Activated naive CD8-positive, alpha-beta T cell treated with anti-CD3 and anti-CD28 coated beads, Interleukin-2, amount 10 ng/mL, durations not matched to agents 7 days and 5 days (primary cell): Measurements from ENCODE around the gene OR11H6. TPM values are rescaled to one million over a fixed set of nuclear protein-coding genes. Genes with fewer than 3 reads are reported as not detected.
"Not testable (repeated sequence)": the region's sequence is repeated elsewhere in the genome, so short reads cannot be mapped to it uniquely, and the experiment has no call there.

Source experiments
- ATAC-seq: fragments of 150-1000 bp; cut with Tn5 transposase; one replicate; pipeline ENCODE4 v1.10.0; 2021; ENCODE audit warnings: low read depth, moderate library complexity
- POLR2A ChIA-PET: fragments of 350-600 bp; sonication (Branson Sonifier 250); formaldehyde crosslinking; loops from one replicate; lab custom pipeline; 2021; ENCODE audit warnings: antibody characterized with exemption; lab: Charles Lee
- DNase-seq: peaks from one replicate; pipeline ENCODE4 v3.0.0; 2021
- H3K27ac Mint-ChIP-seq: one replicate; pipeline ENCODE4 v1.8.0; 2022; ENCODE audit warnings: mild to moderate bottlenecking, mixed read lengths
- H3K27me3 Mint-ChIP-seq: one replicate; pipeline ENCODE4 v1.8.0; 2022; ENCODE audit warnings: mild to moderate bottlenecking, moderate library complexity, mixed read lengths
- H3K36me3 Mint-ChIP-seq: one replicate; pipeline ENCODE4 v1.8.0; 2021; ENCODE audit warnings: mild to moderate bottlenecking, mixed read lengths
- H3K4me1 Mint-ChIP-seq: one replicate; pipeline ENCODE4 v1.8.0; 2021; ENCODE audit warnings: mixed read lengths
- H3K4me3 Mint-ChIP-seq: one replicate; pipeline ENCODE4 v1.8.0; 2022; ENCODE audit warnings: mild to moderate bottlenecking, moderate library complexity, mixed read lengths
- H3K9me3 Mint-ChIP-seq: one replicate; pipeline ENCODE4 v1.8.0; 2021; ENCODE audit warnings: mixed read lengths
- total RNA-seq, 2 experiments: library from RNA; stranded (reverse); gene quantifications; one replicate each; pipeline ENCODE4 v1.2.3, GENCODE V29; 2021

The OR11H6 gene
- not detected for total RNA-seq

GRCh38 chr14:20223410-20223809, at the start of gene OR11H6:
TSS of gene OR11H6 (plus strand) at chr14:20223710. CDS start at chr14:20223710, 0 bp downstream.
- POLR2A ChIA-PET, result no interaction called here
- Mint-ChIP-seq H3K4me3 (no peak within 1 kb of the TSS), H3K36me3 (no peaks in the 10 kb centered on the region), H3K4me1 (no peaks in the 10 kb centered on the region), H3K9me3 (peaks cover 3% of the 10 kb centered on the region), H3K27ac (no peak within 1 kb of the TSS), H3K27me3 (peaks cover 12% of the 10 kb centered on the region)
- ATAC-seq (no peak), DNase-seq (no peak)

- H3K4me3 Mint-ChIP-seq, POLR2A ChIA-PET, H3K27me3 Mint-ChIP-seq, H3K9me3 Mint-ChIP-seq, DNase-seq, H3K4me1 Mint-ChIP-seq, H3K27ac Mint-ChIP-seq, ATAC-seq, H3K36me3 Mint-ChIP-seq: not testable (repeated sequence)
Observed at GRCh38 chr14:20174205-20174604, 49.3 kb upstream of the OR11H6 start.

GRCh38 chr14:20176330-20176729, 47.2 kb upstream of the OR11H6 start:
- H3K36me3 Mint-ChIP-seq, result no peaks in the 10 kb centered on the region
- no peaks in the 10 kb centered on the region for H3K9me3 Mint-ChIP-seq
- H3K4me3 Mint-ChIP-seq, result no peak overlapping the region
- POLR2A ChIA-PET, result no interaction called here
- H3K27me3 Mint-ChIP-seq, result peaks cover 4% of the 10 kb centered on the region
- DNase-seq (no peak), ATAC-seq (no peak)
- no peak overlapping the region for H3K27ac Mint-ChIP-seq
- H3K4me1 Mint-ChIP-seq, result no peaks in the 10 kb centered on the region

GRCh38 chr14:20177433-20177974, 46.0 kb upstream of the OR11H6 start:
- POLR2A ChIA-PET, result no interaction called here
- Mint-ChIP-seq H3K4me3 (no peak overlapping the region), H3K27ac (no peak overlapping the region), H3K36me3 (no peaks in the 10 kb centered on the region), H3K9me3 (no peaks in the 10 kb centered on the region), H3K27me3 (peaks cover 4% of the 10 kb centered on the region), H3K4me1 (no peaks in the 10 kb centered on the region)
- no peak for ATAC-seq
- DNase-seq, result no peak

GRCh38 chr14:20179218-20179617, 44.3 kb upstream of the OR11H6 start:
- no peak for ATAC-seq
- POLR2A ChIA-PET, result no interaction called here
- H3K27ac Mint-ChIP-seq, result no peak overlapping the region
- H3K4me1 Mint-ChIP-seq, result no peaks in the 10 kb centered on the region
- H3K4me3 Mint-ChIP-seq, result no peak overlapping the region
- H3K27me3 Mint-ChIP-seq, result peaks cover 5% of the 10 kb centered on the region
- no peaks in the 10 kb centered on the region for H3K36me3 Mint-ChIP-seq
- DNase-seq, result no peak
- no peaks in the 10 kb centered on the region for H3K9me3 Mint-ChIP-seq

GRCh38 chr14:20179880-20180279, 43.6 kb upstream of the OR11H6 start:
- Mint-ChIP-seq H3K4me3 (no peak overlapping the region), H3K36me3 (no peaks in the 10 kb centered on the region), H3K27me3 (peaks cover 5% of the 10 kb centered on the region), H3K9me3 (no peaks in the 10 kb centered on the region), H3K4me1 (no peaks in the 10 kb centered on the region), H3K27ac (no peak overlapping the region)
- DNase-seq (no peak), ATAC-seq (no peak)
- POLR2A ChIA-PET, result no interaction called here

- no peak overlapping the region for H3K27ac Mint-ChIP-seq
- POLR2A ChIA-PET, result no interaction called here
- peaks cover 5% of the 10 kb centered on the region for H3K27me3 Mint-ChIP-seq
- DNase-seq (no peak), ATAC-seq (no peak)
- no peaks in the 10 kb centered on the region for H3K4me1 Mint-ChIP-seq
- no peak overlapping the region for H3K4me3 Mint-ChIP-seq
- H3K9me3 Mint-ChIP-seq, result no peaks in the 10 kb centered on the region
- H3K36me3 Mint-ChIP-seq, result no peaks in the 10 kb centered on the region
Observed at GRCh38 chr14:20180486-20180885, 43.0 kb upstream of the OR11H6 start.

- Mint-ChIP-seq H3K9me3 (no peaks in the 10 kb centered on the region), H3K27ac (no peak overlapping the region), H3K27me3 (peaks cover 5% of the 10 kb centered on the region), H3K4me1 (no peaks in the 10 kb centered on the region), H3K4me3 (no peak overlapping the region), H3K36me3 (no peaks in the 10 kb centered on the region)
- ATAC-seq (no peak), DNase-seq (no peak)
- POLR2A ChIA-PET, result no interaction called here
Observed at GRCh38 chr14:20184181-20184580, 39.3 kb upstream of the OR11H6 start.

GRCh38 chr14:20190596-20190995, 32.9 kb upstream of the OR11H6 start, which contains the start of gene OR11G2:
TSS of gene OR11G2 (plus strand) at chr14:20190896. CDS start at chr14:20197438, 6,542 bp downstream.
- DNase-seq, result no peak

GRCh38 chr14:20191396-20191795, 32.1 kb upstream of the OR11H6 start:
- Mint-ChIP-seq H3K4me1 (no peaks in the 10 kb centered on the region), H3K36me3 (no peaks in the 10 kb centered on the region), H3K4me3 (no peak overlapping the region), H3K27me3 (peaks cover 8% of the 10 kb centered on the region), H3K9me3 (no peaks in the 10 kb centered on the region), H3K27ac (no peak overlapping the region)
- ATAC-seq (no peak), DNase-seq (no peak)
- POLR2A ChIA-PET, result no interaction called here

More at GRCh38 chr14:20190596-20190995, 32.9 kb upstream of the OR11H6 start, which contains the start of gene OR11G2:
- ATAC-seq, result no peak
- no peaks in the 10 kb centered on the region for H3K36me3 Mint-ChIP-seq
- no peaks in the 10 kb centered on the region for H3K4me1 Mint-ChIP-seq
- no peak within 1 kb of the TSS for H3K4me3 Mint-ChIP-seq
- H3K9me3 Mint-ChIP-seq, result no peaks in the 10 kb centered on the region
- POLR2A ChIA-PET, result no interaction called here
- H3K27ac Mint-ChIP-seq, result no peak within 1 kb of the TSS
- H3K27me3 Mint-ChIP-seq, result peaks cover 4% of the 10 kb centered on the region

GRCh38 chr14:20194101-20194500, 29.4 kb upstream of the OR11H6 start:
- H3K27me3 Mint-ChIP-seq, result peaks cover 8% of the 10 kb centered on the region
- ATAC-seq (no peak), DNase-seq (no peak)
- POLR2A ChIA-PET, result no interaction called here
- H3K9me3 Mint-ChIP-seq, result no peaks in the 10 kb centered on the region
- no peaks in the 10 kb centered on the region for H3K36me3 Mint-ChIP-seq
- no peak overlapping the region for H3K4me3 Mint-ChIP-seq
- H3K27ac Mint-ChIP-seq, result no peak overlapping the region
- no peaks in the 10 kb centered on the region for H3K4me1 Mint-ChIP-seq

GRCh38 chr14:20195170-20195569, 28.3 kb upstream of the OR11H6 start:
- ATAC-seq, H3K27ac Mint-ChIP-seq, H3K4me3 Mint-ChIP-seq, H3K36me3 Mint-ChIP-seq, H3K9me3 Mint-ChIP-seq, H3K4me1 Mint-ChIP-seq, DNase-seq, POLR2A ChIA-PET: not testable (repeated sequence)
- peaks cover 13% of the 10 kb centered on the region for H3K27me3 Mint-ChIP-seq

- Mint-ChIP-seq H3K4me1 (no peaks in the 10 kb centered on the region), H3K9me3 (no peaks in the 10 kb centered on the region), H3K36me3 (no peaks in the 10 kb centered on the region), H3K27ac (no peak overlapping the region), H3K4me3 (no peak overlapping the region), H3K27me3 (peaks cover 13% of the 10 kb centered on the region)
- ATAC-seq (no peak), DNase-seq (no peak)
- POLR2A ChIA-PET, result no interaction called here
Observed at GRCh38 chr14:20195911-20196310, 27.6 kb upstream of the OR11H6 start.

- Mint-ChIP-seq H3K4me1 (no peaks in the 10 kb centered on the region), H3K36me3 (no peaks in the 10 kb centered on the region), H3K27ac (no peak overlapping the region), H3K4me3 (no peak overlapping the region), H3K9me3 (no peaks in the 10 kb centered on the region), H3K27me3 (peaks cover 13% of the 10 kb centered on the region)
- ATAC-seq, result no peak
- POLR2A ChIA-PET, result no interaction called here
- no peak for DNase-seq
Observed at GRCh38 chr14:20197459-20197858, 26.1 kb upstream of the OR11H6 start.
